ENCODE data around the gene EYA3. TPM values are rescaled to one million over a fixed set of nuclear protein-coding genes. Genes with fewer than 3 reads are reported as not detected.
A peak's percentile ranks its signal among the peaks of the same experiment; 100 is the strongest.

EYA3 gene
- polyA plus RNA-seq, 10 donors, result 13.1 to 23.1 (median 17.5) TPM

- DNase-seq, result peak in 1 of 3 donors; percentile 19
Measured at GRCh38 chr1:27972141-27972540, 116.3 kb downstream of the EYA3 start.

GRCh38 chr1:27971674-27972073 lies 116.7 kb downstream of the EYA3 start:
- DNase-seq, result peak in 1 of 3 donors; percentile 48

- DNase-seq, result peak in 1 of 3 donors; percentile 60
Measured at GRCh38 chr1:27970401-27970800, 118.0 kb downstream of the EYA3 start.

- peak in 1 of 3 donors; percentile 71 for DNase-seq
Measured at GRCh38 chr1:27968692-27969091, 119.7 kb downstream of the EYA3 start.

GRCh38 chr1:27967884-27968466 lies 120.4 kb downstream of the EYA3 start:
- no peak for DNase-seq

GRCh38 chr1:27967106-27967883 lies 121.1 kb downstream of the EYA3 start:
- DNase-seq, result no peak

GRCh38 chr1:27966402-27967105 lies 121.9 kb downstream of the EYA3 start:
- no peak for DNase-seq

GRCh38 chr1:27963393-27963792 lies 125.0 kb downstream of the EYA3 start:
- DNase-seq, result no peak

GRCh38 chr1:27961646-27962221 lies 126.7 kb downstream of the EYA3 start:
- no peak for DNase-seq

GRCh38 chr1:27960762-27961645 lies 127.4 kb downstream of the EYA3 start:
- peak in 1 of 3 donors; percentile 24 for DNase-seq

- DNase-seq, result peak; percentile 78 to 94 (median 87)
Measured at GRCh38 chr1:27959792-27960603, 128.4 kb downstream of the EYA3 start, which contains the start of gene XKR8. Gene XKR8 (plus strand): TSS chr1:27959973. CDS start chr1:27960070, 97 bp downstream.

GRCh38 chr1:27958513-27958912 lies 129.9 kb downstream of the EYA3 start:
- DNase-seq, result no peak

- DNase-seq, result no peak
Measured at GRCh38 chr1:27957655-27958054, 130.8 kb downstream of the EYA3 start.

GRCh38 chr1:27956761-27957160 lies 131.6 kb downstream of the EYA3 start:
- no peak for DNase-seq

- no peak for DNase-seq
Measured at GRCh38 chr1:27955076-27955475, 133.3 kb downstream of the EYA3 start.

GRCh38 chr1:27954186-27954585 lies 134.2 kb downstream of the EYA3 start:
- DNase-seq, result no peak

GRCh38 chr1:27952147-27952546 lies 136.3 kb downstream of the EYA3 start:
- DNase-seq, result no peak

GRCh38 chr1:27951396-27951795 lies 137.0 kb downstream of the EYA3 start:
- DNase-seq, result no peak

- DNase-seq, result no peak
Measured at GRCh38 chr1:27949027-27949426, 139.4 kb downstream of the EYA3 start.

- DNase-seq, result no peak
Measured at GRCh38 chr1:27945020-27945419, 143.4 kb downstream of the EYA3 start.

Data from muscle of back (tissue), 11 donors.